Tibial artery (tissue), 4 donors: ENCODE data around the gene RBMS3.

Experiments used
- DNase-seq, 2 donors: peaks; one replicate each; pipeline ENCODE4 v3.0.0-alpha.2; 2019
- H3K27ac ChIP-seq, 2 donors: fragments of 200-600 bp; sonication (generic) in 1 of 2; 1 replicate in 1 of 2; 2 replicates in 1 of 2; pipeline ENCODE4 v1.5.1; 2018 to 2019; ENCODE audit warnings: mild to moderate bottlenecking in 1 of 2
- H3K27me3 ChIP-seq, 2 donors: fragments of 200-600 bp; sonication (generic) in 1 of 2; one replicate each; pipeline versions ENCODE4 v1.5.1 to v1.6.0; 2016 to 2019
- H3K36me3 ChIP-seq, 3 donors: fragments of 200-600 bp; sonication (generic) in 2 of 3; one replicate each; pipeline ENCODE4 v1.5.1; 2016 to 2019; ENCODE audit warnings: mild to moderate bottlenecking in 2 of 3
- H3K4me1 ChIP-seq, 4 donors: fragments of 200-600 bp; sonication (generic) in 2 of 4; 1 replicate in 3 of 4; 2 replicates in 1 of 4; pipeline ENCODE4 v1.5.1; 2016 to 2019
- H3K4me3 ChIP-seq, 2 donors: fragments of 200-600 bp; sonication (generic) in 1 of 2; 1 replicate in 1 of 2; 2 replicates in 1 of 2; pipeline ENCODE4 v1.5.1; 2018 to 2019; ENCODE audit warnings: mild to moderate bottlenecking in 2 of 2
- H3K9me3 ChIP-seq, 3 donors: fragments of 200-600 bp; sonication (generic) in 1 of 3; one replicate each; pipeline ENCODE4 v1.5.1; 2016 to 2019
- CTCF ChIP-seq, 2 experiments: fragments of 200-600 bp in 1 of 2; fragments of 450-650 bp in 1 of 2; IDR thresholded peaks; one replicate each; pipeline ENCODE4 v1.5.1; 2017 to 2019; ENCODE audit warnings: antibody characterized with exemption in 2 of 2, mild to moderate bottlenecking in 1 of 2, moderate library complexity in 1 of 2
- intact Hi-C: fragments of 100-400 bp; cut with DNase I; formaldehyde crosslinking; loops from one replicate; pipeline ENCODE4 v1.15.0; 2023; ENCODE audit warnings: low total_unique reads

Gene RBMS3

DNA sequence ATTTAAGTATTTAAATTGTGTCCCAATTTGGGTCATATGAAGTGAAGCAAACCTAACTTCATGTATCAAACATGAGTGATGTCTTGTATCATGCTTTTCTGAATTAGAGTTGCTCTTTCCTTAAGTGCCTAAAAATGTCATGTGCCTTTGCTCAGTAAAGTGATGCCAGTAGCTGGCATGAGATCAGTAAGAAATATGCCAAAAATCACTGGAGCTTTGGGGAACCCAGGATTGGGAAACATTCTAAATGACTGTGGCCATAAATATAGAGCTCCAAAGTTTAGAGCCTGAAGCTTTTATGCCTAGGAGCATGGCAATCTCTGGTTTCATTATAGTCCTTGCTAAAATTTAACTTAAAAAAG, 33.8 kb downstream of the RBMS3 start:
- Histone ChIP-seq H3K27me3 (no peaks in the 10 kb centered on the region), H3K27ac (peak overlapping the region; percentile 27 to 51), H3K36me3 (no peaks in the 10 kb centered on the region), H3K4me1 (peaks cover 0 to 90% (median 26%) of the 10 kb centered on the region in 4 donors), H3K4me3 (no peak overlapping the region), H3K9me3 (no peaks in the 10 kb centered on the region)
- no peak for TF ChIP-seq CTCF (IDR thresholded peaks at IDR 0.05)
- no peak for DNase-seq
- intact Hi-C loops, result no loop called here

DNA sequence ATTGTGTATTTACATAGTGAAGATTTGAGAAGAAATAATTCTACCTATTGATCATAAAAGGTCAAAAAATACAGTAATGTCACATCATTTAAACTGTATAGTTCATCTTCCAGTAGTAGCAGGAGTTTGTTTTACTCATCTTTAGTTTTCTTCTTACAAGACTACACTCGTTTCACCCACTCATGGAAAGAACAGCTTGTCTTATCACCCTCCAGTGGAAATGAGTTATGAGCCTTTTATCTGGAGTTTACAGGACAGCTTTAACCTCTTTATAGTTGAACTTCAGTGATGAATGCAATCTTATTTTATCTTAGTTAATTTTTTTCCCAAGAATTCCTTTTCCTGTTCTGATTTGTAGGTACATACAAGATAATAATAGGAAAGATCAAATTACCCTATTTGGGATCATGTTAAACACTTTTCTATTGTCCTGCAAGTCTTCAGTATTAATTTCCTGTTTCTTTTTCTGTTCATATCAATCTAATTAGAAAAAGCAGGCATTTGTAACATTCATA, 36.8 kb downstream of the RBMS3 start:
- Histone ChIP-seq H3K36me3 (no peaks in the 10 kb centered on the region), H3K27ac (no peak overlapping the region), H3K4me1 (peaks cover 0 to 84% (median 17%) of the 10 kb centered on the region in 4 donors), H3K27me3 (no peaks in the 10 kb centered on the region), H3K4me3 (no peak overlapping the region), H3K9me3 (no peaks in the 10 kb centered on the region)
- intact Hi-C loops, result no loop called here
- TF ChIP-seq CTCF (IDR thresholded peaks at IDR 0.05), result no peak
- DNase-seq, result no peak

- H3K27me3 ChIP-seq, result no peaks in the 10 kb centered on the region
- H3K36me3 ChIP-seq, result no peaks in the 10 kb centered on the region
- DNase-seq, result no peak
- H3K4me3 ChIP-seq, result no peak overlapping the region
- TF ChIP-seq CTCF (IDR thresholded peaks at IDR 0.05), result no peak
- intact Hi-C loops, result no loop called here
- no peaks in the 10 kb centered on the region for H3K9me3 ChIP-seq
- peaks cover 0 to 82% (median 13%) of the 10 kb centered on the region in 4 donors for H3K4me1 ChIP-seq
- H3K27ac ChIP-seq, result no peak overlapping the region
Observed at GRCh38 chr3:29318251-29318650, 37.4 kb downstream of the RBMS3 start.

- Histone ChIP-seq H3K36me3 (no peaks in the 10 kb centered on the region), H3K9me3 (no peaks in the 10 kb centered on the region), H3K4me1 (peaks cover 0 to 81% (median 5%) of the 10 kb centered on the region in 4 donors), H3K4me3 (no peak overlapping the region), H3K27ac (peak overlapping the region; percentile 29 to 66), H3K27me3 (no peaks in the 10 kb centered on the region)
- no peak for TF ChIP-seq CTCF (IDR thresholded peaks at IDR 0.05)
- intact Hi-C loops, result no loop called here
- no peak for DNase-seq
Observed at GRCh38 chr3:29319262-29319661, 38.4 kb downstream of the RBMS3 start.

- Histone ChIP-seq H3K27me3 (no peaks in the 10 kb centered on the region), H3K4me3 (peak overlapping the region; percentile 7 to 17), H3K27ac (peak overlapping the region; percentile 29 to 66), H3K4me1 (peaks cover 0 to 81% (median 2%) of the 10 kb centered on the region in 4 donors), H3K9me3 (no peaks in the 10 kb centered on the region), H3K36me3 (no peaks in the 10 kb centered on the region)
- TF ChIP-seq CTCF (IDR thresholded peaks at IDR 0.05), result no peak
- DNase-seq, result no peak
- intact Hi-C loops, result loop anchor here (5.0 kb wide), 1 partner anchor 32 kb away; no protein-coding TSS in a partner anchor
Observed at GRCh38 chr3:29319798-29320197, 38.9 kb downstream of the RBMS3 start.

- H3K36me3 ChIP-seq, result no peaks in the 10 kb centered on the region
- no peaks in the 10 kb centered on the region for H3K9me3 ChIP-seq
- no peak overlapping the region for H3K27ac ChIP-seq
- no peaks in the 10 kb centered on the region for H3K27me3 ChIP-seq
- no peak for TF ChIP-seq CTCF (IDR thresholded peaks at IDR 0.05)
- intact Hi-C loops, result loop anchor here (5.0 kb wide), 1 partner anchor 35 kb away; no protein-coding TSS in a partner anchor
- H3K4me3 ChIP-seq, result no peak overlapping the region
- H3K4me1 ChIP-seq, result peaks cover 0 to 73% (median 2%) of the 10 kb centered on the region in 4 donors
- DNase-seq, result no peak
Observed at GRCh38 chr3:29322586-29322985, 41.7 kb downstream of the RBMS3 start.
